Measurements from ENCODE around the gene PFKL.

PFKL gene

DNA sequence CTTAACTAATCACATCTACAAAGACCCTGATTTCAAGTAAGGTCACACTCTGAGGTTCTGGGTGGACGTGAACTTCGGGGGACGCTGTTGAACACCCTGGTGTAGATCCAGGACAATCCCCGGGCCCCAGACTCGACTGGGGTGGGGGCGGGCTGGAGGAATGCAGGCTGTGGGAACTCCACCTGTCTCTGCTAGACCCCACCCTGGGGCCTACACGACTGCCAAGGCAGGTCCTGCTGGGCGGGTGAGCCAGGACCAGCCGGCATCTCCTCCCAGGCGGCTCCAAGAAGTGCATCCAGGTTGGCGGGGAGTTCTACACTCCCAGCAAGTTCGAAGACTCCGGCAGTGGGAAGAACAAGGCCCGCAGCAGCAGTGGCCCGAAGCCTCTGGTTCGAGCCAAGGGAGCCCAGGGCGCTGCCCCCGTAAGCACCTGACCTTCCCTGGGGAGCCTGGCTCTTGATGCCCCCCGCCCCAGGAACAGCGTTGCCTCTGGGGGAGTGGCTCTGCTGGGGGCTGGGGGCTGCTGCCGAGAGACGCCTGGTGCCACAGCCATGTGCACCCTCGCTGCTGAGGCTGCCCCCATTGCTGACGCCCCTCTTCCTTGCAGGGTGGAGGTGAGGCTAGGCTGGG lies 10.4 kb upstream of the PFKL start:
- TF ChIP-seq, protein P1, sequence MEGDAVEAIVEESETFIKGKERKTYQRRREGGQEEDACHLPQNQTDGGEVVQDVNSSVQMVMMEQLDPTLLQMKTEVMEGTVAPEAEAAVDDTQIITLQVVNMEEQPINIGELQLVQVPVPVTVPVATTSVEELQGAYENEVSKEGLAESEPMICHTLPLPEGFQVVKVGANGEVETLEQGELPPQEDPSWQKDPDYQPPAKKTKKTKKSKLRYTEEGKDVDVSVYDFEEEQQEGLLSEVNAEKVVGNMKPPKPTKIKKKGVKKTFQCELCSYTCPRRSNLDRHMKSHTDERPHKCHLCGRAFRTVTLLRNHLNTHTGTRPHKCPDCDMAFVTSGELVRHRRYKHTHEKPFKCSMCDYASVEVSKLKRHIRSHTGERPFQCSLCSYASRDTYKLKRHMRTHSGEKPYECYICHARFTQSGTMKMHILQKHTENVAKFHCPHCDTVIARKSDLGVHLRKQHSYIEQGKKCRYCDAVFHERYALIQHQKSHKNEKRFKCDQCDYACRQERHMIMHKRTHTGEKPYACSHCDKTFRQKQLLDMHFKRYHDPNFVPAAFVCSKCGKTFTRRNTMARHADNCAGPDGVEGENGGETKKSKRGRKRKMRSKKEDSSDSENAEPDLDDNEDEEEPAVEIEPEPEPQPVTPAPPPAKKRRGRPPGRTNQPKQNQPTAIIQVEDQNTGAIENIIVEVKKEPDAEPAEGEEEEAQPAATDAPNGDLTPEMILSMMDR (IDR thresholded peaks at IDR 0.05), result no peak

DNA sequence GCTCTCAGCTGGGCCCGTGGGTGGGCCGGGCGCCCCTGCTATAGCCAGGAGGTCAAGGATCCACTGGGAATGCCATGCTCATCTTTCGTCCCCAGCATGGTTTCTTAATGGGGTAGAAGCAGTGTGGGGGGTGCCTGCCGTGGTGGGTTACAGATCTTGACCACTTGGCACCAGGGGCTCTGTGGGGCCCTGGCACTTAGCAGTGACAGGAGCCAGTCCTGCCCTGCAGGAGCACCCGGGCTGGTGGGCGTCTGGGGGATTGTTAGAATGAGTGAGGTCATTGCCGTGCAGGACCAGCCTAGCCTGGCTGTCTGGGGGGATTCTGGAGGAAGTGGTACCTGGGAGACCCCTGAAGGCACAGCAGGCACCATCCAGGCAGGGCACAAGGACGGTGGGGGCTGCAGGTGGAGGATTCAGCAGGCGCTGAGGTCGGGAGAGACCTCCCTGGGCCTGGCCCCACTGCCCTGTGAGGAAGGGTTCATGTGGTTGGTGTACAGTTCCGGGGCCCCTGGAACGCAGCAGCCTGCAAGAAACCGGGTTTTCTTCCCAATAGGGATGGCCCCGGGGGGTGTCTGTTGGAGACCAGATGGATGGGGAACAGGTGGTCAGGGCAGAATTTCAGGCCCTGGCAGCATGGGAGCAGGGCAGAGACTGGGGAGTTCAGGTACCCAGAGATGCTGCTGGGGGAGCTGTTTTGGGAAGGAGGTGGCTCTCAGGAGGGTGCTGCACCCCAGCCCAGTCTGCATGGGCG lies 9.4 kb upstream of the PFKL start:
- TF ChIP-seq, protein P1 (IDR thresholded peaks at IDR 0.05), result no peak

DNA sequence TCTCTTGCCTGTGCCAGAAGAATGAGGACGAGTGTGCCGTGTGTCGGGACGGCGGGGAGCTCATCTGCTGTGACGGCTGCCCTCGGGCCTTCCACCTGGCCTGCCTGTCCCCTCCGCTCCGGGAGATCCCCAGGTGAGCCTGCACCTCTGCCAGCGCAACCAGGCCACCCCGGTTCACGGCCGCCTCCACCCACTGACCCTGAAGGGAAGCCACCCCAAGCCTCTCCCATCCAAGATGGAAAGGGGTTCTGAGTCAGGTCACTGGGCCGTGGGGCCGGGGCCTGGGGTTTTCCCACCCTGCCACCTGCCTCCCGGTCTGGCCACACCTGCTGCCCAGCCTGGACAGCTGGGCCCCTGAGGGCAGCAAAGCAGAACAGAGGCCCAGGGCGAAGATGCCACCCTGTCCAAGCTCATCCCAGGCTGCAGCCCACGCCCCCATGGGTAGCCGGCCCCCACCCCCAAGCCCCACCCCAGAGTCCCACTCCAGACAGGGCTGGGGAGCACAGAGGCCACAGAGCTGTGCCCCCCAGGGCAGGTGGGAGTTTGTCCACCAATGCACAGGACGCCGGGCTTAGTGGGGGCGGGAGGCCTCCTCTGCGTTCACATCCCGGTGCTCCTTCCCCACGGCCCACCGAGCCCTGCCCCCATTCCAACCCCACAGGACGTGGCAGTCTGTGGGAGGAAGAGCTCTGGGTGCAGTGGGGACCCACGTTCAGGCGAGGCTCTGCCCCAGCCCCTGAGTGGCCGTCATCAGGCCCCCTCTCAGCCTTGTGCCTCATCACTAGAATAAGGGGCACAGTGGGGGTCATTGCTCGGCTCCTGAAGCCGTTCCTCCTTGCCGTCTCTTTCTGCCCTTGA lies 8.5 kb upstream of the PFKL start:
- TF ChIP-seq, protein P1 (IDR thresholded peaks at IDR 0.05), result no peak

DNA sequence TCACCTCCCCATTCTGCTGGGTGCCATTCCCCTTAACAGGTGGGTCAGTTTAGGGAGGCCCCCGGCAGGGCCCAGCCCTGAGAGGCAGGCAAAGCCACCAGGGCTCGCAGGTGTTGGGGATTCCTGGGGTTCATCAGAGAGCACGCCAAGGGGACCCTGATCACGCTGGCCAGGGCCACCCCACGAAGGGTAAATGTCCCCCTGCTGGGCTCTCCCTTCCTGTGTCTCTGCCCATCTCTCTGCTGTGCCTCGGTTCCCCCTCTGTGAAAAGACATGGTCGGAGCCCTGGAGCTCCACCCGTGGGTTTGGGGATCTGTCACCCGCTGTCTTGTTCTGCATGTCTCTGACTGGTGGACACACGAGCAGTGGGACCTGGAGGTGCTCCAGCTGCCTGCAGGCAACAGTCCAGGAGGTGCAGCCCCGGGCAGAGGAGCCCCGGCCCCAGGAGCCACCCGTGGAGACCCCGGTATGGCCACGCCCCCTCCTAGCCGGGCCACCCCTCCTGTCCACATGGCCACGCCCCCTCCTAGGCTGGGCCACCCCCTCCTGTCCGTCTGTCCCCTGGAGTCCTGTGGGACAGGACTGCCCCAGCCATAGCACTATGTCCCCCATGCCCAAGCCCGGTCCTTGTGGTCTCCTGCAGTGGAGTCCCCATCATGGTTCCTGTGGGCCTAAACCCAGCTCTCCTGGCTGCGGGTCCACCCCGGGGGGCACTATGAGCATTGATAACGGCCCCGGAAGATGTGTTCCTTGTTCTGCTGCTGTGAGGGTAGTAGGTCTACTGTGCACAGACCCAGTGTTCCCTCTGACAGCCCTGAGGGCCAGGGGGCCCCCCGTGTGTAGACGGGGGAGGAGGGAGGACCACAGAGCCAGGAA lies 7.7 kb upstream of the PFKL start:
- TF ChIP-seq, protein P1 (IDR thresholded peaks at IDR 0.05), result no peak

DNA sequence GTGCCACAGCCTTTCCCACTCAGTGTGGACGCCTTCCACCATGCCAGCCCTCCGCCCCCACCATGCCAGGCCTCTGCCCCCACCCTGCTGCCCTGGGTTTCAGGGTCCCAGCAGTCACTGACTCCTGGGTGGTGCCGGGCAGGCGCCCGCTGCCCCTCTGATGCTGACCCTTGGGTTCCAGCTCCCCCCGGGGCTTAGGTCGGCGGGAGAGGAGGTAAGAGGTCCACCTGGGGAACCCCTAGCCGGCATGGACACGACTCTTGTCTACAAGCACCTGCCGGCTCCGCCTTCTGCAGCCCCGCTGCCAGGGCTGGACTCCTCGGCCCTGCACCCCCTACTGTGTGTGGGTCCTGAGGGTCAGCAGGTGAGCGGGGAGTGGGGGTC lies 7.0 kb upstream of the PFKL start:
- TF ChIP-seq, protein P1 (IDR thresholded peaks at IDR 0.05), result no peak

DNA sequence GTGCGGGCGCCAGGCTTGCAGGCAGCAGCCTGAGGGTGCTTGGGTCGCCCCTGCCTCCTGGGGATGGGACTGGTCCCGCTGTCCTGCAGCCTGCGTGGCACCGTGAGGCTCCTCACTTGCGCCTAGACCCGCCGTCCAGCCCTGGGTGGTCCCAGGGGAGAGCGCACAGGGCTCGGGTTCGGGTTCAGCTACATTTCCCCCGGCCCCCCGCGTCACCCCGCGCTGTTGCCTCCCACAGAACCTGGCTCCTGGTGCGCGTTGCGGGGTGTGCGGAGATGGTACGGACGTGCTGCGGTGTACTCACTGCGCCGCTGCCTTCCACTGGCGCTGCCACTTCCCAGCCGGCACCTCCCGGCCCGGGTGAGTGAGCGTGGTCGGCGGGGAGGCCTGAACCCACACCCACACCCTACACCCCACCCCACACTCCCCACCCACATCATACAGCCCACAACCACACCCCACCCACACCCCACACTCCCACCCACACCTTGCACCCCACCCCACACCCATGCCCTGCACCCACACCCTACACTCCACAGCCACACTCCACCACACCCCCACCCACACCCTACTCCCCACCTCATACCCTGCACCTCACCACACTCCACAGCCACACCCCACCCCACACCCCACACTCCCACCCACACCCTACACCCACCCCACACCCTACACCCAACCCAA lies 6.2 kb upstream of the PFKL start:
- TF ChIP-seq, protein P1 (IDR thresholded peaks at IDR 0.05), result no peak

Measured in LNCAP (cell line).